NOMO-1 (cell line): ENCODE results near the gene ECE2.
"Not testable (repeated sequence)": the region's sequence is repeated elsewhere in the genome, so short reads cannot be mapped to it uniquely, and the experiment has no call there.

Source experiments
- DNase-seq, 2 experiments: peaks; one replicate each; lab custom pipeline; 2025; ENCODE audit not compliant: unreplicated experiment in 2 of 2; lab: John Stamatoyannopoulos, UW

Gene ECE2

GRCh38 chr3:184335291-184335660 is 59.5 kb downstream of the ECE2 start:
- no peak for DNase-seq

- peak; percentile 61 to 79 for DNase-seq
Observed at GRCh38 chr3:184335661-184336546, 60.1 kb downstream of the ECE2 start.

GRCh38 chr3:184336547-184337398 is 61.0 kb downstream of the ECE2 start:
- DNase-seq = peak in 1 of 2 experiments; percentile 36

- DNase-seq = no peak
Observed at GRCh38 chr3:184337399-184337714, 61.5 kb downstream of the ECE2 start, which contains the start of gene FAM131A. TSS of gene FAM131A (plus strand) at chr3:184337600. CDS start at chr3:184337631, 31 bp downstream.

- DNase-seq = no peak
Observed at GRCh38 chr3:184337981-184338380, 62.2 kb downstream of the ECE2 start.

- DNase-seq = no peak
Observed at GRCh38 chr3:184338511-184338945, 62.7 kb downstream of the ECE2 start.

- no peak for DNase-seq
Observed at GRCh38 chr3:184339001-184339400, 63.2 kb downstream of the ECE2 start.

GRCh38 chr3:184339451-184340135 is 63.8 kb downstream of the ECE2 start:
- DNase-seq = not testable (repeated sequence)

GRCh38 chr3:184341925-184342324 is 66.1 kb downstream of the ECE2 start:
- no peak for DNase-seq
